ENCODE data around the gene UBXN7.
"Not testable (repeated sequence)": the region's sequence is repeated elsewhere in the genome, so short reads cannot be mapped to it uniquely, and the experiment has no call there.

UBXN7 gene

GRCh38 chr3:196356556-196356955, 75.7 kb downstream of the UBXN7 start:
- DNase-seq (ENCODE audit: low read depth in 2 of 2): no peak

GRCh38 chr3:196355668-196356067, 76.6 kb downstream of the UBXN7 start:
- DNase-seq (ENCODE audit: low read depth in 2 of 2): no peak

- no peak for DNase-seq (ENCODE audit: low read depth in 2 of 2)
These were observed 78.1 kb downstream of the UBXN7 start for GRCh38 chr3:196354132-196354531.

GRCh38 chr3:196351541-196351940, 80.7 kb downstream of the UBXN7 start:
- DNase-seq (ENCODE audit: low read depth in 2 of 2): no peak

- DNase-seq (ENCODE audit: low read depth in 2 of 2): no peak
These were observed 82.2 kb downstream of the UBXN7 start for GRCh38 chr3:196350067-196350466.

- DNase-seq (ENCODE audit: low read depth in 2 of 2): no peak
These were observed 83.5 kb downstream of the UBXN7 start for GRCh38 chr3:196348698-196349097.

GRCh38 chr3:196344663-196345062, 87.6 kb downstream of the UBXN7 start:
- DNase-seq (ENCODE audit: low read depth in 2 of 2): no peak

GRCh38 chr3:196343917-196344316, 88.3 kb downstream of the UBXN7 start:
- not testable (repeated sequence) for DNase-seq (ENCODE audit: low read depth in 2 of 2)

- DNase-seq (ENCODE audit: low read depth in 2 of 2): no peak
These were observed 91.1 kb downstream of the UBXN7 start for GRCh38 chr3:196341137-196341536.

- no peak for DNase-seq (ENCODE audit: low read depth in 2 of 2)
These were observed 91.8 kb downstream of the UBXN7 start for GRCh38 chr3:196340466-196340865.

- no peak for DNase-seq (ENCODE audit: low read depth in 2 of 2)
These were observed 92.6 kb downstream of the UBXN7 start for GRCh38 chr3:196339493-196340254.

GRCh38 chr3:196339044-196339443, 93.2 kb downstream of the UBXN7 start:
- no peak for DNase-seq (ENCODE audit: low read depth in 2 of 2)

- no peak for DNase-seq (ENCODE audit: low read depth in 2 of 2)
These were observed 95.7 kb downstream of the UBXN7 start for GRCh38 chr3:196336319-196337145.

- DNase-seq (ENCODE audit: low read depth in 2 of 2): no peak
These were observed 96.7 kb downstream of the UBXN7 start for GRCh38 chr3:196335503-196335948.

- no peak for DNase-seq (ENCODE audit: low read depth in 2 of 2)
These were observed 97.2 kb downstream of the UBXN7 start for GRCh38 chr3:196334982-196335381.

GRCh38 chr3:196332168-196332567, 100.1 kb downstream of the UBXN7 start:
- DNase-seq (ENCODE audit: low read depth in 2 of 2): no peak

- no peak for DNase-seq (ENCODE audit: low read depth in 2 of 2)
These were observed 104.8 kb downstream of the UBXN7 start for GRCh38 chr3:196327405-196327804.

GRCh38 chr3:196326936-196327335, 105.3 kb downstream of the UBXN7 start:
- no peak for DNase-seq (ENCODE audit: low read depth in 2 of 2)

GRCh38 chr3:196323691-196324090, 108.5 kb downstream of the UBXN7 start:
- no peak for DNase-seq (ENCODE audit: low read depth in 2 of 2)

GRCh38 chr3:196323016-196323415, 109.2 kb downstream of the UBXN7 start:
- no peak for DNase-seq (ENCODE audit: low read depth in 2 of 2)

- DNase-seq (ENCODE audit: low read depth in 2 of 2): no peak
These were observed 111.1 kb downstream of the UBXN7 start for GRCh38 chr3:196321162-196321561.

GRCh38 chr3:196320137-196320536, 112.1 kb downstream of the UBXN7 start:
- no peak for DNase-seq (ENCODE audit: low read depth in 2 of 2)

All from activated CD8-positive, alpha-beta memory T cell treated with anti-CD3 and anti-CD28 coated beads for 4 hours (primary cell).